Measurements from ENCODE around the gene FOXP4.
A peak's percentile ranks its signal among the peaks of the same experiment; 100 is the strongest.

Gene FOXP4

GRCh38 chr6:41522780-41523548, 23.2 kb upstream of the FOXP4 start:
- DNase-seq: no peak

DNA sequence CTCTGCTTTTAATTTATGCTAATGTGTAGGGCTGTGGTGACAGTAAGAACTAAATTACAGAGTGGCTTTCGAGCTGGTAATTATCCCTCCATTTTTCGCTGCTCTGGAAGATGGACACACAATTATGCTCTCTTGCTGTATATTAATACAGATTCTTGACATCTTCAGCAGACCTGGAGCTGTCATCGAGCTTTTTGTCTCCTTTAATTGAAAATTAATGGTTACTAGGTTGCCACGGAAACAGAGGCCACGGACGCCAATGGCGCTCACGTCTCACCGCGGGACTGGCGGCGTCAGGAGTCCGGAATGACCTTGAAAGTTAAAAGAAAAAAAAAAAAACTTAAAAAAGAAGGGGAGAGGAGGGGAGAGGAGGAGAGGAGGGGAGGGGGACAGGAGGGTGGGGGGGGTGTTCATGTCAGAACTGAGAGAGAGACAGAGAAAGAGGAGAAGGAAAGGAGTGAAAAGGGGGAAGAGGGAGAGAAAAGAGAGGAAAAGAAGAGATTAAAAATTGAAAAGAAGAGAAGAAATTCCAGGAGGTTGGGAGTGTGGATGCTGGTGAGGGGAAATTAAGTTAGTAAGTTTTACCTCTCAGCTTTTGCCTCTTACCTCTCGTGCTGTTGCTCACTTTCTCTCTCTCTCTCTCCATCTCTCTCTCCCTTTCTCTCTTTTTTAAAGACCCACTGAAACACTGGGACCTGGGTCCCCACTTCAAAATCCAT, 22.1 kb upstream of the FOXP4 start:
- DNase-seq: no peak

DNA sequence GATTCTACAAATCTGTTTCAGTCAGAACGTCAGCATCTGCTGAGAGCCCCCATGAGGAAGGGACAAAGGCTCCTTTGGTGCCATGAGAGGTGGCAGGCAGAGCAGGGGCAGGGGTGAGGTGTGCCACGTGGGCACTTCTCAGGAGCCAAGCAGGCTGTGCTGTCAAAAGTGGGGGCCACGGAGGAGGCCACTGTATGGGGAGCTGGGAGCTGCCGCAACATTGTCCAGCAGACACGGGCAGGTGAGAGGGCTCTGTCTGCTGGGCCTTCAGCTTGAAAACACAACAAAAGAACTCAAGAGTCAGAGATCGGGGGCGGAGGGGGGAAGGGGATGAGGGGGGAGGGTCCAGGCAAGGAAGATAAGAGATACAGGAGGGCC, 21.6 kb upstream of the FOXP4 start:
- DNase-seq: no peak

GRCh38 chr6:41527721-41528408, 18.3 kb upstream of the FOXP4 start:
- DNase-seq: no peak

- DNase-seq: no peak
Measured at GRCh38 chr6:41528409-41528963, 17.7 kb upstream of the FOXP4 start.

- no peak for DNase-seq
Measured at GRCh38 chr6:41529049-41529448, 17.1 kb upstream of the FOXP4 start.

- DNase-seq: no peak
Measured at GRCh38 chr6:41529970-41530369, 16.2 kb upstream of the FOXP4 start.

DNA sequence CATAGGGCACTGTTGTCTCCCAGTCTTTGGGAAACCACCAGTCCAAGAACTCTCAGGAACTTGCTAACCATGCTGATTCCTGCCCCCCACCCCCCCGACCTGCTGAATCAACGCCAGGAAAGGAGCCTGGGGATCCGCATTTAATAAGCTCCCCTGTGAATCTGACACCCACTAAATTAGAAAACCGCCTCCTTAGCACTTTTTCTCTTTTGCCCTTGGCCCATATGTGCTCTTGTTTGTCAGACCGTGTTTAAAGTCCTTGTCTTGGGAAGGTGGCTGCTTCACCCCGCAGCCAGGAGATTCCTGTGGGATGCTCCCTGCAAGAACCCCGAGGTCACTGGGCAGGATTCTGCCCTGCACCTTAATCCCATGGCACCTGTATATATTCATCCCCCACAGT, 15.7 kb upstream of the FOXP4 start:
- no peak for DNase-seq

DNA sequence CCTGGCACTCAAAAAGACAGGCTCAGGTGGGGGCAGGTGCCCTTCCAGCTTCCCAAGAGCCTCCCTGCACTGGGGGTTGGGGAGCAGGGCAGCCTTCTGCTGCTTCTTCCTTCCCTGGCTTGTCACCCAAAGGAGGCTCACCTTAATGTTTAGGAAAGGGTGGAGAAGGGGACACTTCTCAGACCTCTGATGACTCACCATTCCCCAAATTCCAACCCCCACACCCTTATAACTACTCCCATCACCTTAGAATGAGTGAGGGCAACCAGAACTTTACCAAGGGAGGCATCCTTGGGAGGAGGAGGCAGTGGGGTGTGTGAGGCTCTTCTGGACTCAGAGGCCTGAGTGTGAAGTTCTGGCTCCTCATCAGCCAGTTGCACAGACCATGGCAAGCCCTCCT, 15.2 kb upstream of the FOXP4 start:
- no peak for DNase-seq

DNA sequence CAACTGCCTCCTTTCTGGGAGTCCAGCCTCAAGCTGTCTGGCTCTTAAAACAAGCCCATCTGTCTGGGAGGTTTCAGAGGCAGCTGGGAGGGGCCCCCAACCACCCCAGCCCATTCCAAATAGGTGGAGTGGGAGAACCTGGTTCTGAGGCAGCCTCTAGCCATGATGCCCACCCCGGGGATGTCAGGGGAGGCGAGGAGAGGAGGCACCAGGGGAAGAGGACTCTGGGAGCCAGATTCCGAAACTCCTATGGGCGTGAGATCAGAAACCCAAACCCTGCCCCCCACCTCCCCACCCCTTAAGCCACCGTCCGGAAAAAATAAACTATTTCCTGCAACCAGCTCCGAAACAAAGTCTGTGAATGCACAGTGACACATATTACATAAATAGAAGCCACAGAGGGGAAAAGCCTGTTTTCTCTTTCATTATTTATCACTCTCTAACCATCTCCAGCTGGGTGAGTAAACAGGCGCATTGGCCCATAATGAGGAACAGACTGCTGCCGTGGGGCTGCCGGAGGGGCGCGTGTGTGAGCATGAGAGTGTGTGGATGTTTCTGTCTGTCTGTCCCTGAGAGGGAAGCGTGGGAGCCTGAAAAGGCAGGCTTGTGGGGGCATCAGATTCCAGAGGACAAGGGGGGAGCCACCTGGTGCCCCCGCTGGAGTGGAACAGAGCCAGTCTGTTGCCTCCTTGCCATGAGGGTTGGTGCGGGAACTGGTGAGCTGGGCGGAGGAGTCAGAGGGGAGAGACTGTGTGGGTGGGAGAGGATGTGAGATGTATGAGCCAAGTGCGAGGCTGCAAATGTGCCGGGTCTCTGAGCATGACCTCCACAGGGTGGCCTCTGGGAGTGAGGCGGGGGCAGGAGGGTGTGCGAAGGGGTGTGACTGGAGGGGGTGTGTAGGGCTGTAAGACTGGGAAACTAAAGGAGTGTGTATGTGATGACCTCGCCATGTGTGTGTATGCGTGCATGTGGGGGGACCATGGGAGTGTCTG, 14.3 kb upstream of the FOXP4 start:
- peak in 4 of 5 experiments; percentile 7 to 78 (median 69) for DNase-seq

DNA sequence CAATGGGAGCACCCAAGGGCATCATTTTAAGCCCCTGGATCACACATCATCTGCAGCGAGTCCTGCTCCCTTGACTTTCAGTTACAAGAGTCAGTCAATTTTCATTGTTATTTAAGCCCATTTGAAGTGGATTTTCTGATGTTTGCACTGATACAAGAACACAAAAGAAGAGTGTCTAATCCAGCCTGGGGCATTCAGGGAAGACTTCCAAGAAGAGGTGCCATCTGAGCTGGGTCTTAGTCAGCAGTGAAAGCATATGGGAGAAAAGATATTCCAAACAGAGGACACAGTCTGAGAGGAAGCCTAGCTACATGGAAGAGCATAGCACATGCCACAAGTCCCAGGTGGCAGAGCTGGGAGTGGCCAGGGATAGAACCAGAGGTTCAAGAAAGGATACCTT, 10.4 kb upstream of the FOXP4 start:
- no peak for DNase-seq

DNA sequence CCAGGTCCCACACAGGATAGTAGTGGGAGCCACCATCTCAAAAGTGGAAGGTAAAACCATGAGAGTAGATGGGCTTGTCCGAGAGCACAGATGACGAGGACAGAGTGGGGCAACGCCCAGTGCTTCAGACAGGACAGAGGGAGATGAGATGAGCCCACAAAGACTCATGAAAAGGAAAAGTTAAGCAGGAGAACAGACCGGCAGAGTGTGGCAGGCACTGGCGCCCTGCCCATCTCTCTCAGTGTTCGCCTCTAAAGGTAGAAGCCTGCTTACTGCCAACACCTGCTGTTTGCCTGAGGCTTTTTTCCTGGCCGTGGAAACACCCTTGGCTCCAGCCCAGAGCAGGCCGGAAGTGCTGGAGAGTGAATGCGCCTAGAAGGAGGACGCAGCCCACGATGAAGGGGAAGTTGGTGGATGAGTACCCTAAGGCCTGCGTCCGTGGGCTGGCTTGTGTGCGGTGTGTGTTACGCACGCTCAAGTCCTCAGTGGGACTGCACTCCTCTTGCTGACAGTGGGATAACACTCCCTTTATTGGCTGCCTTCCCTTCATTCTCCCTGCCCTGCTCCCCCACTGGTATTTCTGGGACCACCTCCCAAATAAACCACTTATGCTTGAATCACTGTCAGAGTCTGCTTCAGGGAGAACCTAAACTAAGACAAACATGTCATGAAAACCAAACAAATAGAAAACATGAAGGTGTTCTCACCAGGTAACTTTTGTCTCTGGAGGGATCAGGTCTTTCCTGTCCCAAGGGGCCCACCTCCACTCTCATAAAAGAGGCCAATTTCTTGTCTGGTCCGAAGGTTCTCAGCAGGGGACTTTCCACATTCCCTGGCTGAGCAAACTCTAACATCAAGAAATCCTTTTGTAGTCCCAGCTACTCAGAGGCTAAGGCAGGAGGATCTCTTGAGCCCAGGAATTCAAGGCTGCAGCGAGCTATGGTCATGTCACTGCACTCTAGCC, 9.1 kb upstream of the FOXP4 start:
- DNase-seq: no peak

DNA sequence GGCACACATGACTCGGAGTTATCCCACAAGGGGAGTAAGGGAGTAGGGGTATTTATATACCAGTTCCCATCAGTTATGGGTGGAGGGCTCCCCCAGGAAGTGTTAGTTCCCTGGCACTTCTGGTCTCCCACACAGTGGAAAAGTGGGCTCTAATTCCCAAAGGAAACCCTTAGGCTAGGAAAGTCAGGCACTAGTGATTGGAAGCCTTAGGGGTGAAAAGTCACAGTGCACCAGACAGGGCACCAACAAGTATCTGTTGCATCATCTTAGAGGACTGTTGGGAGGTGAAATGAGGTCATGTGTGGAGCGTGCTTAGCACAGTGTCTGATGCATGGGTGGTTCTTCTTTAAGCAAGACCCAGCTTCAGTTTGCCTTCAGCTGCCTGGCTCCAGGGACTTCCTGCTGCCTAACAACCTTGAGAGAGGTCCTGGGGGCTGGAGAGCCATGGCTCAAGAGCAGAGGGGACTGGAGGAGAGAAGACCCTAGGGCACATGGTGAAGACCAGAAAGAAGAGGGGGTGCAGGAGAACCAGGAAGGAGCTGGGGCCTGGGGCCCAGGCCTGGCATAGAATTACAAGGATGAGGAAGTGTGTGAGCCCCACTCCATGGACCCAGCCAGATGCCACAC, 7.5 kb upstream of the FOXP4 start:
- no peak for DNase-seq

DNA sequence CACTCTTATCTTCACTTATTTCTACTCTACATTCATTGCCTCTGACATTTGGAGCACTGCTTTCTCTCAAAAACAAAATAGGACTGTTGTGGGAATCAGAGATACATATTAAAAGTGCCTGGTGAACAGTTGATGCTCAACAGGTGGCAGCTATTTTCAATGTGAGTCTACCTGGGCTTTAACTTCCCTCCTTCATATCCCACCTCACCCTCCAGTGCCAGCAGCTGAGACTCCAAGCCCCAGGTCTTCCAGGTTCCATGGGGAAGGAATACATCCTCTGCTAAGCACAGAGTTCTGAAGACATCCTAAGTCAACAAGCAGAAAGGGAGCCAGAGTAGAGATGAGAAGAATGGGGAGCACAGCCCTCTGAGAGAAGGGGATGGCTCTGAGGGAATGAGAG, 7.0 kb upstream of the FOXP4 start:
- no peak for DNase-seq

- no peak for DNase-seq
Measured at GRCh38 chr6:41541364-41541763, 4.8 kb upstream of the FOXP4 start.

GRCh38 chr6:41543087-41543486, 3.1 kb upstream of the FOXP4 start:
- no peak for DNase-seq

GRCh38 chr6:41545247-41545702, 906 bp upstream of the FOXP4 start:
- DNase-seq: no peak

DNA sequence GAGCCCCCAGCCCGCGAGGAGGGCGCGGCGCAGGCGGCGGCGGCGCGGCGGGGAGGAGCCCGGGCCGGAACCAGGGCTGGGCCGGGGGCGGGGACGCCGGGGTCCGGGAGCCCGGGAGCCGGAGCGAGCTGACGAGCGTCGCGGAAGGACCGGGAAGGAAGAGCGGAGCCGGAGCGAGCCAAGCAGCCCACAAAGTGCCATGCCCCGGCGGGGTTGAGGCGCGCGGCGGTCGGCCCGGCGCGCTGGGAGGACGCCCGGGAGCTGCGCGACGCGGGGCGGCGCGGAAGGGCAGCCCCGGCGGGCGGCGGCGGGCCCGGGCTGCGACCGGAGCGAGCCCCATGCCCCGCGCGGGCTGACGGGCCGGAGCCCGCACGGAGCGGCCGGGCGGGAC, 289 bp downstream of the FOXP4 start:
- peak in 3 of 5 experiments; percentile 33 to 47 (median 46) for DNase-seq

- peak in 3 of 5 experiments; percentile 8 to 52 (median 34) for DNase-seq
Measured at GRCh38 chr6:41546866-41547798, 951 bp downstream of the FOXP4 start.
